Activated CD4-positive, alpha-beta T cell treated with anti-CD3 and anti-CD28 coated beads, Interleukin-2, Interleukin-4, amounts not matched to agents 100 ng/mL and 50 ng/mL, durations not matched to agents 16 hours and 8 hours (primary cell): Measurements from ENCODE around the gene ZFHX3.
A peak's percentile ranks its signal among the peaks of the same experiment; 100 is the strongest.

Source experiments
- DNase-seq: peaks from one replicate; pipeline ENCODE4 v3.0.0-alpha.2; 2020; ENCODE audit warnings: low spot score

ZFHX3 gene

GRCh38 chr16:72901000-72901627 lies 146.8 kb downstream of the ZFHX3 start:
- DNase-seq, result no peak

GRCh38 chr16:72898216-72898825 lies 149.6 kb downstream of the ZFHX3 start:
- DNase-seq, result no peak

- no peak for DNase-seq
These were observed 150.2 kb downstream of the ZFHX3 start for GRCh38 chr16:72897707-72898106.

- DNase-seq, result no peak
These were observed 151.3 kb downstream of the ZFHX3 start for GRCh38 chr16:72896485-72897118.

GRCh38 chr16:72895951-72896350 lies 152.0 kb downstream of the ZFHX3 start:
- no peak for DNase-seq

- DNase-seq, result no peak
These were observed 153.4 kb downstream of the ZFHX3 start for GRCh38 chr16:72894293-72895151.

GRCh38 chr16:72891291-72892227 lies 156.4 kb downstream of the ZFHX3 start:
- no peak for DNase-seq

GRCh38 chr16:72890587-72890986 lies 157.3 kb downstream of the ZFHX3 start:
- DNase-seq, result no peak

- no peak for DNase-seq
These were observed 158.0 kb downstream of the ZFHX3 start for GRCh38 chr16:72889616-72890582.

GRCh38 chr16:72887537-72887936 lies 160.4 kb downstream of the ZFHX3 start:
- no peak for DNase-seq

- DNase-seq, result no peak
These were observed 161.5 kb downstream of the ZFHX3 start for GRCh38 chr16:72886346-72886974.

- no peak for DNase-seq
These were observed 163.4 kb downstream of the ZFHX3 start for GRCh38 chr16:72884573-72884972.

- DNase-seq, result no peak
These were observed 163.9 kb downstream of the ZFHX3 start for GRCh38 chr16:72884037-72884436.

- DNase-seq, result no peak
These were observed 168.1 kb downstream of the ZFHX3 start for GRCh38 chr16:72879846-72880245.

GRCh38 chr16:72878301-72879269 lies 169.3 kb downstream of the ZFHX3 start:
- DNase-seq, result no peak

GRCh38 chr16:72877374-72878028 lies 170.4 kb downstream of the ZFHX3 start:
- no peak for DNase-seq

- DNase-seq, result no peak
These were observed 171.0 kb downstream of the ZFHX3 start for GRCh38 chr16:72876981-72877373.

GRCh38 chr16:72876221-72876620 lies 171.7 kb downstream of the ZFHX3 start:
- peak; percentile 9 for DNase-seq
